Stimulated activated CD8-positive, alpha-beta memory T cell treated with anti-CD3 and anti-CD28 coated beads, Interleukin-4, amount 100 ng/mL, for 1 hour (primary cell): ENCODE measurements around the gene EXOC5.

ENCODE experiments used
- DNase-seq, 2 donors: peaks; one replicate each; pipeline ENCODE4 v3.0.0-alpha.2; 2020; ENCODE audit warnings: low read depth in 2 of 2, low spot score in 1 of 2

EXOC5 gene

DNA sequence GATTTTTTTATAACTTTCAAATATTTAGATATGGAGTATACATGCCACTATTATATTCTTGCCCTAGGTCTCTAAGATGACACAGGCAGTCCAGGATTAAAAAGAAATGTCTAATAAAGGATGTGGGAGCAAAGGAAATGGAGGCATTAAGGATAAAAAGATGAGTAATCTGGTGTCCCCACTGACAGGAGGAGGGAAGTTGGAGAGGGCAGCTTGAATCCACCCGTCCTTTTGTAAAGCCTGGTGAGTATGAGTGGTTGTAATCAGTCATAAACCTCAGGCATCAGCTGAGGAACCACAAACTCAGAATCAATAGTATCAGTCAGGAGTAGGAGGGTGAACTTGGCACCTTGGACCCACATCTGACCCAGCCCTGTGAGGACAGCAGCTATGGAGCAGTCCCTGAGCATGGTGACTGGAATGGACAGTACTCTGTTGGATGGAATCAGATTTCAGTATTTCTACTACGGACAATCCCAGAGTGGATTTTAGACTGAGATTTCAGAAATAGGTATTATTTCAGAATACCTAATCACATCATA is 100.5 kb downstream of the EXOC5 start:
- no peak for DNase-seq

- no peak for DNase-seq
Observed at GRCh38 chr14:57161583-57162234, 107.0 kb downstream of the EXOC5 start.

DNA sequence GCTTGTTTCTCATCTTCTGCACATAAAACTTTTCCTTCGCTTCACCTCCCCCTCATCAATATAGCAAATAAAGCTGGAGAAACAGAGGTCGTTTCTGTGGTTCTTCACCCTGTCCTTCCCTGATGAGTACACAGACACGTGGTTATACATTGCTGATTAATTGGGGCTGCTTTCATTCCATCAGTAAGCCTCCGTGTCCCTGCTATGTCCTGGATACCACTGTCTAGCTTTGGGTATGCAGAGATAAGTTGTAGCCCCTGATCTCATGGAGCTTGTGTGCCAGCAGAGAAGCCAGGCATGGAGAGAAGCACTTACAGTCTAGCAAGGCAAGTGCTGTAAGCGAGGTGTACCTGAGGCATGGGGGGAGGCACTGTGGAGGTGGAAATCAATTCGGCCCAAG is 108.4 kb downstream of the EXOC5 start:
- DNase-seq: no peak

DNA sequence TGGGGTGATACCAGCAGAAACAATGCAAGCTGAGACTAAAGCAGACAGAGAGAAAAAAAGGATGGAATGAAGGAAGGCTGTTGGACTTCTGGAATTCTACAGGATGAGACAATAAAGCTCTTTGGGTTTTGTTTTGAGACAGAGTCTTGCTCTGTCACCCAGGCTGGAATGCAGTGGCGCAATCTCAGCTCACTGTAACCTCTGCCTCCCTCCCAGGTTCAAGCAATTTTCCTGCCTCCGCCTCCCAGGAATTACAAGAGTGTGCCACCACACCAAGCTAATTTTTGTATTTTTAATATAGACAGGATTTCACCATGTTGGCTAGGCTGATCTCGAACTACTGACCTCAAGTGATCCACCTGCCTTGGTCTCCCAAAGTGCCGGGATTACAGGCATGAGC is 115.4 kb downstream of the EXOC5 start:
- no peak for DNase-seq
